ENCODE measurements around the gene FTH1.
"Not testable (repeated sequence)": the region's sequence is repeated elsewhere in the genome, so short reads cannot be mapped to it uniquely, and the experiment has no call there.

The FTH1 gene

DNA sequence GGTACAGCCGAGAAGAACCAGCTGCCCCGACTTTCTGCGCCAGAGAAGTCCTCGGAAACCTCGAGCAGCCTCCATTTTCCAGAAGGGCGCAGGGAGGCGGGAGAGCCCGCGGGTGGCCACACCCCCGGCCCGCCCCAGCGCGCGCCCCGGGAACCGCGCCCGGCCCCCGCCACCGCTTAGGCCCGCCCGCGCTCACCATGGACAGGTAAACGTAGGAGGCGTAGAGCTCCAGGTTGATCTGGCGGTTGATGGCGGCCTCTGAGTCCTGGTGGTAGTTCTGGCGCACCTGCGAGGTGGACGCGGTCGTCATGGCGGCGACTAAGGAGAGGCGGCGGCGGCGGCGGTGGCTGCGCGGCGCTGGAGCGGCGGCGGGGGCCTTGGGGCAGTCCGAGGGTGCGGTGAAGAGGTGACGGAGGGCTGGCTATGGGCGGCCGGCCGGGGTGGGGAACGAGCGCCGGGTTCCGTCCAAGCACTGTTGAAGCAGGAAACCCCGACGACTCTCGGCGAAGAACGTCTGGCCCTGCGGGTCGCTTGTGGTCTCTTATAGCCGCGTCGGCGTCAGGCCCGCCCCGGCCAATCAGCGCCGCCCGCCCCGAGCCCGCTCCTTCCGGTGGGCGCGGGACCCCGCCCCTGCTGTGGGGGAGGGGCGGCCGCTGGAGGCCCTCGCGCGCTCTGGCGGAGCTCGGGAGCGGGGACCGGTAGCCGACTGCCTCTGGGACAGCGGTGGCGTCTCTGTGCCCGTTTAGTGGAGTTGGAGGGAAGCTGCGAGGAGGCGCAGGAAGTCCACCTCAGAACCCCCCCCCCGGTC lies at the start of gene FTH1:
Gene FTH1 (minus strand): TSS at position 519 of the 808 bp plus-strand sequence. CDS start 209 bp downstream, at position 310.
- Histone ChIP-seq H3K36me3 (ENCODE audit: control insufficient read depth, insufficient read depth, low read length) (peaks cover 18% of the 10 kb centered on the region), H3K9ac (ENCODE audit: low read depth, low read length) (peak within 1 kb of the TSS; percentile 98), H3K27me3 (ENCODE audit: control insufficient read depth, insufficient read depth, low read length) (no peaks in the 10 kb centered on the region), H3K4me3 (ENCODE audit: low read depth, low read length) (peak within 1 kb of the TSS; percentile 99), H3K4me1 (ENCODE audit: control insufficient read depth, insufficient read depth, low read length) (peaks cover 17% of the 10 kb centered on the region), H3K9me3 (ENCODE audit: control insufficient read depth, insufficient read depth, low read length) (no peaks in the 10 kb centered on the region)

DNA sequence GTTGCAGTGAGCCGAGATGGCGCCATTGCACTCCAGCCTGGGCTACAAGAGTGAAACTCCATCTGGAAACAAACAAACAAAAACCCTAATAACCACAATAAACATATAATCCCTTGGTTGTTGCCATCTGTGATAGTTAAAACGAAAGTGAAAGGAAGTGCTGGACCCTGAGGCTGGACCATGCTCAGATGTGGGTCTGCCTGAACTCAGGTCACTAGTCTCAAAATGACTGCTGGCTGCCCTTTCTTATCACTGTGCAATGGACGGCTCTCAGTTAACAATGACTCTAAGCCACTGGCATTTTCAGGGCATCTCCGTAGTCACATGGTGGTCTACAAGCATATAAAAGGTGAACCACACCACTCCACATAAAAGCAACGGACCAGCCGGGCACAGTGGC lies 48.2 kb upstream of the FTH1 start:
- Histone ChIP-seq H3K9me3 (ENCODE audit: control insufficient read depth, insufficient read depth, low read length) (no peaks in the 10 kb centered on the region), H3K36me3 (ENCODE audit: control insufficient read depth, insufficient read depth, low read length) (no peaks in the 10 kb centered on the region), H3K4me3 (ENCODE audit: low read depth, low read length) (no peak overlapping the region), H3K27me3 (ENCODE audit: control insufficient read depth, insufficient read depth, low read length) (no peaks in the 10 kb centered on the region), H3K4me1 (ENCODE audit: control insufficient read depth, insufficient read depth, low read length) (no peaks in the 10 kb centered on the region), H3K9ac (ENCODE audit: low read depth, low read length) (no peak overlapping the region)

- Histone ChIP-seq H3K27me3 (ENCODE audit: control insufficient read depth, insufficient read depth, low read length) (no peaks in the 10 kb centered on the region), H3K4me3 (ENCODE audit: low read depth, low read length) (no peak overlapping the region), H3K9me3 (ENCODE audit: control insufficient read depth, insufficient read depth, low read length) (no peaks in the 10 kb centered on the region), H3K36me3 (ENCODE audit: control insufficient read depth, insufficient read depth, low read length) (no peaks in the 10 kb centered on the region), H3K4me1 (ENCODE audit: control insufficient read depth, insufficient read depth, low read length) (no peaks in the 10 kb centered on the region), H3K9ac (ENCODE audit: low read depth, low read length) (no peak overlapping the region)
Measured at GRCh38 chr11:62013537-62014476, 46.4 kb upstream of the FTH1 start.

DNA sequence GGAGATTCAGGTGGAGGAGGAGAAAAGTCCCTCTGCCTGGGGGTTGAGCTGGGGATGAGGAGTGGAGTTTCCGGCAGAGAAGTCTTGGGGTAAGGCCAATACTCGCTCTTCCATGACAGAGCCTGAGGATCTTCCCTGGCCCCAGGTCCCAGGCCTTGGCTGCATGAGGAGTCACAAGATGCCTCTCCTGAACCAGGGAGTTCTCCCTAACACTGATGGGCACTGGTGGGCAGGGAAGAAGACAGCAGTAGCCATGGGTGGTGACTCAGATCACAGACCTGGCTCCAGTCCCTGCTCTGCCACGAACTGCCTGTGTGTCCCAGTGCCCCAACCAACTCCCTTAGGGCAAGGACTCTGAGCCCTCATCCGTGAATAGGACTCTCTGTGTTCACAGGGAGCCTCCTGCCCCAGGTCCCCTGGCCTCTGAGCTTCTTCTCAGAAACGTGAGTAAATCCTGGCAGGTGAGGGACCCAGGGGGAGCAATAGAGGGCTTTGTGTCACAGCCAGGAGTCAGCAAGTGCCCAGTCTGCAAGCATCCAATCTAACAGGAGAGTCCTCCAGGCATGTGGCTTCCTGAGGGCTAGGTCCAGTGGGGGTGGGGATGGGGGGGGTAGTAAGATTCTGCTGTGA lies 45.5 kb upstream of the FTH1 start:
- no peaks in the 10 kb centered on the region for H3K9me3 ChIP-seq (ENCODE audit: control insufficient read depth, insufficient read depth, low read length)
- H3K4me1 ChIP-seq (ENCODE audit: control insufficient read depth, insufficient read depth, low read length) = no peaks in the 10 kb centered on the region
- H3K4me3 ChIP-seq (ENCODE audit: low read depth, low read length) = no peak overlapping the region
- H3K27me3 ChIP-seq (ENCODE audit: control insufficient read depth, insufficient read depth, low read length) = no peaks in the 10 kb centered on the region
- H3K36me3 ChIP-seq (ENCODE audit: control insufficient read depth, insufficient read depth, low read length) = no peaks in the 10 kb centered on the region
- no peak overlapping the region for H3K9ac ChIP-seq (ENCODE audit: low read depth, low read length)

GRCh38 chr11:62012451-62012831 lies 45.0 kb upstream of the FTH1 start:
- no peaks in the 10 kb centered on the region for H3K9me3 ChIP-seq (ENCODE audit: control insufficient read depth, insufficient read depth, low read length)
- no peak overlapping the region for H3K4me3 ChIP-seq (ENCODE audit: low read depth, low read length)
- no peaks in the 10 kb centered on the region for H3K4me1 ChIP-seq (ENCODE audit: control insufficient read depth, insufficient read depth, low read length)
- no peaks in the 10 kb centered on the region for H3K36me3 ChIP-seq (ENCODE audit: control insufficient read depth, insufficient read depth, low read length)
- no peak overlapping the region for H3K9ac ChIP-seq (ENCODE audit: low read depth, low read length)
- no peaks in the 10 kb centered on the region for H3K27me3 ChIP-seq (ENCODE audit: control insufficient read depth, insufficient read depth, low read length)

DNA sequence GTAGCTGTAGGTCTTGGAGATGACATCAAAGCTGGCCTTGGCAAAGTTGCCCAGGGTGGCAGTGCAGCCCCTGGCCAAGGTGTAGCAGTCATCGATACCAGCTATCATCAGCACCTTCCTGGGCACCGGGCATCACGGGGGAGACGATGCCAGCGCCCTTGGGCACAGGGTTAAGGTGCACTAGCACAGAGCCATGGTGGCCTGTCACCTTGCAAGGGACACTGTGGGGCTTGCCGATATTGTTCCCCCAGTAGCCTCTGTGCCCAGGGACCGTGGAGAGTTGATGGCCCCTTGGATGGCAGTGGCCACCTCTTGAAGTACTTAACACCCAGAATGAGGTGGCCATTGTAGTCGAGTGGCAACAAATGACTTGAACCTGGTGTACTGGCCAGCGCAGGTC lies 44.4 kb upstream of the FTH1 start:
- no peaks in the 10 kb centered on the region for H3K9me3 ChIP-seq (ENCODE audit: control insufficient read depth, insufficient read depth, low read length)
- H3K4me1 ChIP-seq (ENCODE audit: control insufficient read depth, insufficient read depth, low read length) = no peaks in the 10 kb centered on the region
- H3K9ac ChIP-seq (ENCODE audit: low read depth, low read length) = no peak overlapping the region
- no peaks in the 10 kb centered on the region for H3K27me3 ChIP-seq (ENCODE audit: control insufficient read depth, insufficient read depth, low read length)
- H3K4me3 ChIP-seq (ENCODE audit: low read depth, low read length) = no peak overlapping the region
- no peaks in the 10 kb centered on the region for H3K36me3 ChIP-seq (ENCODE audit: control insufficient read depth, insufficient read depth, low read length)

GRCh38 chr11:62010935-62011528 lies 43.6 kb upstream of the FTH1 start:
- H3K4me3 ChIP-seq (ENCODE audit: low read depth, low read length) = no peak overlapping the region
- H3K4me1 ChIP-seq (ENCODE audit: control insufficient read depth, insufficient read depth, low read length) = no peaks in the 10 kb centered on the region
- no peaks in the 10 kb centered on the region for H3K36me3 ChIP-seq (ENCODE audit: control insufficient read depth, insufficient read depth, low read length)
- H3K9ac ChIP-seq (ENCODE audit: low read depth, low read length) = no peak overlapping the region
- H3K9me3 ChIP-seq (ENCODE audit: control insufficient read depth, insufficient read depth, low read length) = no peaks in the 10 kb centered on the region
- H3K27me3 ChIP-seq (ENCODE audit: control insufficient read depth, insufficient read depth, low read length) = no peaks in the 10 kb centered on the region

DNA sequence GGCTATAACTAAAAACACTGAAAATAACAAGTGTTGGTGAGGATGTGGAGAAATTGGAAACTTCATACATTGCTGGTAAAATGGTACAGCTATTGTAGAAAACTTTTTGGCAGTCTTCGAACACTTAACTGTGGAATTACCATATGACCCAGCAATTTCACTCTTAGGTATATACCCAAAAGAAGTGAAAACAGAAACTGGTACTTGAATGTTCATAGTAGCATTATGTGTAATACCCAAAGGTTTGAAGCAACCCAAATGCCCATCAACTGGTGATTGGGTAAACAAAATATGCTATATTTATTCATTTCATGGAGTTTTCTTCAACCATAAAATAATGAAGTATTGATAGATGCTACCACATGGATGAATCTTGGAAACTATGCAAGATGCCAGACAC lies 40.8 kb upstream of the FTH1 start:
- Histone ChIP-seq H3K9ac (ENCODE audit: low read depth, low read length) (no peak overlapping the region), H3K4me1 (ENCODE audit: control insufficient read depth, insufficient read depth, low read length) (no peaks in the 10 kb centered on the region), H3K9me3 (ENCODE audit: control insufficient read depth, insufficient read depth, low read length) (no peaks in the 10 kb centered on the region)

GRCh38 chr11:62004473-62004872 lies 37.0 kb upstream of the FTH1 start:
- H3K4me1 ChIP-seq (ENCODE audit: control insufficient read depth, insufficient read depth, low read length) = peaks cover 3% of the 10 kb centered on the region
- H3K27me3 ChIP-seq (ENCODE audit: control insufficient read depth, insufficient read depth, low read length) = no peaks in the 10 kb centered on the region
- H3K4me3 ChIP-seq (ENCODE audit: low read depth, low read length) = no peak overlapping the region
- no peak overlapping the region for H3K9ac ChIP-seq (ENCODE audit: low read depth, low read length)
- H3K9me3 ChIP-seq (ENCODE audit: control insufficient read depth, insufficient read depth, low read length) = peaks cover 5% of the 10 kb centered on the region
- no peaks in the 10 kb centered on the region for H3K36me3 ChIP-seq (ENCODE audit: control insufficient read depth, insufficient read depth, low read length)

More for the DNA sequence above, 40.8 kb upstream of the FTH1 start:
- H3K36me3 ChIP-seq (ENCODE audit: control insufficient read depth, insufficient read depth, low read length) = no peaks in the 10 kb centered on the region
- no peak overlapping the region for H3K4me3 ChIP-seq (ENCODE audit: low read depth, low read length)
- H3K27me3 ChIP-seq (ENCODE audit: control insufficient read depth, insufficient read depth, low read length) = no peaks in the 10 kb centered on the region

DNA sequence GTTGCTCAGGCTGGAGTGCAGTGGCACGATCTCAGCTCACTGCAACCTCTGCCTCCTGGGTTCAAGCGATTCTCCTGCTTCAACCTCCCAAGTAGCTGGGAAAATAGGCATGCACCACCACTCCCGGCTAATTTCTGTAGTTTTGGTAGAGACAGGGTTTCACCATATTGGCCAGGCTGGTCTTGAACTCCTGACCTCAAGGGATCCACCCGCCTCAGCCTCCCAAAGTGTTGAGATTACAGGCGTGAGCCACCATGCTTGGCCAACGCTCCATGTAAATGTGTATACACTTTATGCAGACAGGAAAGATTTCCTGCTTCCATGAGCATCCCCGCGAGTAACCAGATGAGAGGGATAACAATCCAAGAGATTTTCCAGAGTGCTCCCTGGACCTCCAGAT lies 34.8 kb upstream of the FTH1 start:
- H3K4me3 ChIP-seq (ENCODE audit: low read depth, low read length); H3K4me1 ChIP-seq (ENCODE audit: control insufficient read depth, insufficient read depth, low read length); H3K36me3 ChIP-seq (ENCODE audit: control insufficient read depth, insufficient read depth, low read length); H3K9ac ChIP-seq (ENCODE audit: low read depth, low read length); H3K9me3 ChIP-seq (ENCODE audit: control insufficient read depth, insufficient read depth, low read length); H3K27me3 ChIP-seq (ENCODE audit: control insufficient read depth, insufficient read depth, low read length): not testable (repeated sequence)

- Histone ChIP-seq H3K9ac (ENCODE audit: low read depth, low read length) (no peak overlapping the region), H3K36me3 (ENCODE audit: control insufficient read depth, insufficient read depth, low read length) (no peaks in the 10 kb centered on the region), H3K4me3 (ENCODE audit: low read depth, low read length) (no peak overlapping the region), H3K4me1 (ENCODE audit: control insufficient read depth, insufficient read depth, low read length) (peaks cover 3% of the 10 kb centered on the region), H3K27me3 (ENCODE audit: control insufficient read depth, insufficient read depth, low read length) (no peaks in the 10 kb centered on the region), H3K9me3 (ENCODE audit: control insufficient read depth, insufficient read depth, low read length) (peaks cover 5% of the 10 kb centered on the region)
Measured at GRCh38 chr11:62001450-62002191, 34.2 kb upstream of the FTH1 start.
